ENCODE data around the gene DOCK7. TPM values are rescaled to one million over a fixed set of nuclear protein-coding genes. Genes with fewer than 3 reads are reported as not detected.
"Not testable (repeated sequence)": the region's sequence is repeated elsewhere in the genome, so short reads cannot be mapped to it uniquely, and the experiment has no call there.

Gene DOCK7
- total RNA-seq, 2 experiments from 2014 or later, result 6.0 to 7.9 TPM

DNA sequence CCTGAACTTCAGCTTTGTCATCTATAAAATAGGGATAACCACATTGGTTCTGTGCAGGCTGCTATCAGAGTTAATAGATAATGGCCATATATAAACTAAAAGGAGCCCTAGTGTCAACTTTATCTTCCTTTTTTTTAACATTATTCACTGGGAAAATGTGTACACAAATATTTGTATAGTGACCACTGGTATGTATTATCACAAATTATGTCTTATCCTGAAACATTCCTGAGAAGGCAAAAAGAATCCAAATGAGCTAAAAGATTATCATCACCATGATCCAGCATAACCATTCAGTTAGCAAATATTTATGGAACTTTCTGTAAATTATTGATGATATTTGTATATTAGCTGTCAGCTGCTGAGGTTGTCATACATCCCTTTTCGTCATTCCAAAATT lies 74.3 kb downstream of the DOCK7 start:
- Mint-ChIP-seq H3K27me3 (no peaks in the 10 kb centered on the region), H3K4me3 (no peak overlapping the region), H3K9me3 (no peaks in the 10 kb centered on the region), H3K36me3 (ENCODE audit: low read depth) (peaks cover 21% of the 10 kb centered on the region), H3K4me1 (ENCODE audit: low read depth) (no peaks in the 10 kb centered on the region), H3K27ac (no peak overlapping the region)
- CTCF ChIA-PET, result no interaction called here
- DNase-seq (no peak), ATAC-seq (ENCODE audit: poor library complexity) (no peak)
- POLR2A ChIA-PET, result no interaction called here
- no peaks in the 10 kb centered on the region for H3K4me1 ChIP-seq (ENCODE audit: insufficient read depth, low read length)
- H3K36me3 ChIP-seq (ENCODE audit: insufficient read depth, low read length), result no peaks in the 10 kb centered on the region
- TF ChIP-seq, protein P1, sequence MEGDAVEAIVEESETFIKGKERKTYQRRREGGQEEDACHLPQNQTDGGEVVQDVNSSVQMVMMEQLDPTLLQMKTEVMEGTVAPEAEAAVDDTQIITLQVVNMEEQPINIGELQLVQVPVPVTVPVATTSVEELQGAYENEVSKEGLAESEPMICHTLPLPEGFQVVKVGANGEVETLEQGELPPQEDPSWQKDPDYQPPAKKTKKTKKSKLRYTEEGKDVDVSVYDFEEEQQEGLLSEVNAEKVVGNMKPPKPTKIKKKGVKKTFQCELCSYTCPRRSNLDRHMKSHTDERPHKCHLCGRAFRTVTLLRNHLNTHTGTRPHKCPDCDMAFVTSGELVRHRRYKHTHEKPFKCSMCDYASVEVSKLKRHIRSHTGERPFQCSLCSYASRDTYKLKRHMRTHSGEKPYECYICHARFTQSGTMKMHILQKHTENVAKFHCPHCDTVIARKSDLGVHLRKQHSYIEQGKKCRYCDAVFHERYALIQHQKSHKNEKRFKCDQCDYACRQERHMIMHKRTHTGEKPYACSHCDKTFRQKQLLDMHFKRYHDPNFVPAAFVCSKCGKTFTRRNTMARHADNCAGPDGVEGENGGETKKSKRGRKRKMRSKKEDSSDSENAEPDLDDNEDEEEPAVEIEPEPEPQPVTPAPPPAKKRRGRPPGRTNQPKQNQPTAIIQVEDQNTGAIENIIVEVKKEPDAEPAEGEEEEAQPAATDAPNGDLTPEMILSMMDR (IDR thresholded peaks at IDR 0.05), result no peak
- H3K27ac ChIP-seq (ENCODE audit: low read depth in 1 of 2, low read length in 2 of 2), result no peak overlapping the region
- no peaks in the 10 kb centered on the region for H3K27me3 ChIP-seq (ENCODE audit: control insufficient read depth in 1 of 2, insufficient read depth in 2 of 2, low read length in 2 of 2)
- H3K4me3 ChIP-seq (ENCODE audit: low read length), result no peak overlapping the region
- H3K9me3 ChIP-seq (ENCODE audit: control insufficient read depth in 1 of 2, insufficient read depth in 1 of 2, low read length in 2 of 2), result no peaks in the 10 kb centered on the region
- intact Hi-C loops (cut with DNase I, micrococcal nuclease), result no loop called here

DNA sequence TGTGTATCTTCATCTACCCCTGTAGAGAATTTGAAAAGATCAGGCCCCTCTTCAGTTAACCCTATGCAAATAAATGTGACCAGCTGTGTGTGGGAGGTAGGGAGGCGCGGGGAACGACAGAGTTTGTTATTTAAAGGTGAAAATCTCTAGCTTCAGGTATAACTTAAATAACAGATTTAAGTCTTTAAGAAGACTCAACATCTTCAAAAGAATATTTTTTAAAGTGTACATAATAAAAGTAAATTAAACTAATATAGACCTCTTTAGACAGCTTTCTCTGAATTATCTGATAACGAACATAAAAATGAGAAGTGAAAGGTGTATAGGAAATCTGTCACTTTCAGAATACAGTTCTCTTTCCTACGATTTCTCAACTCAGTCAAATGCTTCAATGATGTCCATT lies 74.9 kb downstream of the DOCK7 start:
- H3K36me3 Mint-ChIP-seq (ENCODE audit: low read depth), result peaks cover 21% of the 10 kb centered on the region
- ATAC-seq (ENCODE audit: poor library complexity), result no peak

DNA sequence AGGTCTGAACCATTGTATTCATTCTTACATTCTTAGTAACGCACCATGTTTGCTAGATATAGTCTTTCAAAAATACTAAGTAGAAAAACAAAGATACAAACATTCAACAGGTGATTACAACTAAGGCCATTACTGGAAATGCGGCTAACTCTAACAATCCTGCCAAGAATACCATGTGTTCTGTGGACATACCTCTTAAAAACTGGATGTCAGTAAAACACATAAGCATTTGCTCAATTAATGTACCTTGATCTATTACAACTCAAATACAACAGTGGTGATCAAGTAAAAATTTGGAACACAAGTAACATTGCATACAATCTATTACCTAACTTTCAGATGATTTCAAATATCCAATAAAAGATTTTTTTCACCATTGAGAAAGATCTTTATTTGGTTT lies 75.4 kb downstream of the DOCK7 start:
- Histone ChIP-seq H3K9me3 (ENCODE audit: control insufficient read depth in 1 of 2, insufficient read depth in 1 of 2, low read length in 2 of 2) (no peaks in the 10 kb centered on the region), H3K27me3 (ENCODE audit: control insufficient read depth in 1 of 2, insufficient read depth in 2 of 2, low read length in 2 of 2) (no peaks in the 10 kb centered on the region), H3K27ac (ENCODE audit: low read depth in 1 of 2, low read length in 2 of 2) (no peak overlapping the region), H3K36me3 (ENCODE audit: insufficient read depth, low read length) (no peaks in the 10 kb centered on the region), H3K4me3 (ENCODE audit: low read length) (no peak overlapping the region), H3K4me1 (ENCODE audit: insufficient read depth, low read length) (no peaks in the 10 kb centered on the region)
- ChIA-PET POLR2A (no interaction called here), CTCF (no interaction called here)
- no peak overlapping the region for H3K4me3 Mint-ChIP-seq
- no peak for DNase-seq
- TF ChIP-seq, protein P1 (IDR thresholded peaks at IDR 0.05), result no peak
- intact Hi-C loops (cut with DNase I, micrococcal nuclease), result no loop called here
- no peaks in the 10 kb centered on the region for H3K27me3 Mint-ChIP-seq
- H3K4me1 Mint-ChIP-seq (ENCODE audit: low read depth), result no peaks in the 10 kb centered on the region
- H3K36me3 Mint-ChIP-seq (ENCODE audit: low read depth), result peaks cover 15% of the 10 kb centered on the region
- no peak for ATAC-seq (ENCODE audit: poor library complexity)
- H3K9me3 Mint-ChIP-seq, result no peaks in the 10 kb centered on the region
- H3K27ac Mint-ChIP-seq, result no peak overlapping the region

More for the DNA sequence above, 74.9 kb downstream of the DOCK7 start:
- Histone ChIP-seq H3K4me1 (ENCODE audit: insufficient read depth, low read length) (no peaks in the 10 kb centered on the region), H3K27ac (ENCODE audit: low read depth in 1 of 2, low read length in 2 of 2) (no peak overlapping the region), H3K4me3 (ENCODE audit: low read length) (no peak overlapping the region), H3K36me3 (ENCODE audit: insufficient read depth, low read length) (no peaks in the 10 kb centered on the region), H3K9me3 (ENCODE audit: control insufficient read depth in 1 of 2, insufficient read depth in 1 of 2, low read length in 2 of 2) (no peaks in the 10 kb centered on the region), H3K27me3 (ENCODE audit: control insufficient read depth in 1 of 2, insufficient read depth in 2 of 2, low read length in 2 of 2) (no peaks in the 10 kb centered on the region)
- TF ChIP-seq, protein P1 (IDR thresholded peaks at IDR 0.05), result no peak
- intact Hi-C loops (cut with DNase I, micrococcal nuclease), result no loop called here
- Mint-ChIP-seq H3K9me3 (no peaks in the 10 kb centered on the region), H3K4me3 (no peak overlapping the region), H3K27me3 (no peaks in the 10 kb centered on the region), H3K4me1 (ENCODE audit: low read depth) (no peaks in the 10 kb centered on the region), H3K27ac (no peak overlapping the region)
- ChIA-PET CTCF (no interaction called here), POLR2A (no interaction called here)
- DNase-seq, result no peak

DNA sequence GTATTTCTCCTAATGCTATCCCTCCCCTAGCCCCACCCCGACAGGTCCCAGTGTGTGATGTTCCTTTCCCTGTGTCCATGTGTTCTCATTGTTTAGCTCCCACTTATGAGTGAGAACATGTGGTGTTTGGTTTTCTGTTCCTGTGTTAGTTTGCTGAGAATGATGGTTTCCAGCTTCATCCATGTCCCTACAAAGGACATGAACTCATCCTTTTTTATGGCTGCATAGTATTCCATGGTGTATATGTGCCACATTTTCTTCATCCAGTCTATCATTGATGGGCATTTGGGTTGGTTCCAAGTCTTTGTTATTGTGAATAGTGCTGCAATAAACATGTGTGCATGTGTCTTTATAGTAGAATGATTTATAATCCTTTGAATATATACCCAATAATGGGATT lies 77.6 kb downstream of the DOCK7 start:
- POLR2A ChIA-PET, result not testable (repeated sequence)

More for the DNA sequence above, 77.6 kb downstream of the DOCK7 start:
- intact Hi-C loops (cut with DNase I, micrococcal nuclease); H3K9me3 Mint-ChIP-seq; H3K4me3 ChIP-seq (ENCODE audit: low read length); H3K4me3 Mint-ChIP-seq; H3K27me3 ChIP-seq (ENCODE audit: control insufficient read depth in 1 of 2, insufficient read depth in 2 of 2, low read length in 2 of 2); H3K27ac Mint-ChIP-seq; CTCF ChIA-PET; H3K9me3 ChIP-seq (ENCODE audit: control insufficient read depth in 1 of 2, insufficient read depth in 1 of 2, low read length in 2 of 2); DNase-seq; H3K36me3 Mint-ChIP-seq (ENCODE audit: low read depth); H3K4me1 Mint-ChIP-seq (ENCODE audit: low read depth); H3K4me1 ChIP-seq (ENCODE audit: insufficient read depth, low read length); ATAC-seq (ENCODE audit: poor library complexity); H3K27me3 Mint-ChIP-seq; H3K27ac ChIP-seq (ENCODE audit: low read depth in 1 of 2, low read length in 2 of 2); H3K36me3 ChIP-seq (ENCODE audit: insufficient read depth, low read length): not testable (repeated sequence)
